NCI-H2196 (cell line): ENCODE results near the gene TAOK3.

Experiments
- DNase-seq: peaks from one replicate; lab custom pipeline; 2025; ENCODE audit not compliant: unreplicated experiment; lab: John Stamatoyannopoulos, UW

TAOK3 gene

GRCh38 chr12:118102070-118102469 lies 270.6 kb downstream of the TAOK3 start:
- no peak for DNase-seq

- no peak for DNase-seq
These were observed 271.7 kb downstream of the TAOK3 start for GRCh38 chr12:118101051-118101450.
